DOHH2 (cell line): ENCODE data around the gene SDR42E1.

Experiments used
- H3F3A ChIP-seq: fragments of 200-600 bp; sonication (generic), shearing (Covaris generic); 2 replicates; pipeline ENCODE4 v1.6.0; 2016; ENCODE audit warnings: antibody characterized with exemption, mild to moderate bottlenecking; ENCODE audit not compliant: control insufficient read depth, insufficient read depth
- H3K27ac ChIP-seq: fragments of 200-600 bp; sonication (generic); 2 replicates; pipeline ENCODE4 v1.5.1; 2014; ENCODE audit warnings: low read depth, mild to moderate bottlenecking, low read length, moderate library complexity
- H3K27me3 ChIP-seq: fragments of 200-600 bp; sonication (generic); 2 replicates; pipeline ENCODE4 v1.6.1; 2014; ENCODE audit warnings: mild to moderate bottlenecking, low read length, mixed read lengths; ENCODE audit not compliant: control insufficient read depth
- H3K36me3 ChIP-seq: fragments of 200-600 bp; sonication (generic); 2 replicates; pipeline ENCODE4 v1.6.1; 2014; ENCODE audit warnings: mild to moderate bottlenecking, low read length, moderate library complexity, mixed read lengths; ENCODE audit not compliant: control insufficient read depth
- H3K4me1 ChIP-seq: fragments of 200-600 bp; sonication (generic); 2 replicates; pipeline ENCODE4 v1.6.1; 2014; ENCODE audit warnings: mild to moderate bottlenecking, low read length, mixed read lengths; ENCODE audit not compliant: control insufficient read depth
- H3K4me2 ChIP-seq: fragments of 200-600 bp; sonication (generic); 2 replicates; pipeline ENCODE4 v1.6.0; 2014; ENCODE audit warnings: mild to moderate bottlenecking, low read length, moderate library complexity
- H3K4me3 ChIP-seq: fragments of 200-600 bp; sonication (generic); 2 replicates; pipeline ENCODE4 v1.5.1; 2014; ENCODE audit warnings: mild to moderate bottlenecking, low read length, mixed read lengths
- H3K79me2 ChIP-seq: fragments of 200-600 bp; sonication (generic); 2 replicates; pipeline ENCODE4 v1.6.1; 2014; ENCODE audit warnings: mild to moderate bottlenecking, low read length, mixed read lengths; ENCODE audit not compliant: control insufficient read depth
- H3K9me2 ChIP-seq: fragments of 200-600 bp; sonication (generic); replicated peaks from 2 replicates; pipeline ENCODE4 v1.6.1; 2014; ENCODE audit warnings: mild to moderate bottlenecking, low read length, mixed read lengths; ENCODE audit not compliant: control insufficient read depth
- H3K9me3 ChIP-seq: fragments of 200-600 bp; sonication (generic); 2 replicates; pipeline ENCODE4 v1.6.1; 2014; ENCODE audit warnings: antibody characterized with exemption, low read length, mixed read lengths; ENCODE audit not compliant: control insufficient read depth, insufficient read depth
- H4K20me1 ChIP-seq: fragments of 200-600 bp; sonication (generic); 2 replicates; pipeline ENCODE4 v1.6.0; 2014; ENCODE audit warnings: low read depth, mild to moderate bottlenecking, antibody characterized with exemption, low read length, moderate library complexity; ENCODE audit not compliant: control insufficient read depth, insufficient read depth
- CTCF ChIP-seq: fragments of 200-600 bp; sonication (generic); IDR thresholded peaks from one replicate; pipeline ENCODE4 v1.5.1; 2014; ENCODE audit warnings: antibody characterized with exemption, mild to moderate bottlenecking, low read depth, low read length; ENCODE audit not compliant: poor library complexity, severe bottlenecking
- EZH2phosphoT487 ChIP-seq: fragments of 200-600 bp; sonication (generic); IDR thresholded peaks from 2 replicates; pipeline ENCODE4 v1.6.1; 2017; ENCODE audit warnings: borderline replicate concordance, mild to moderate bottlenecking, antibody characterized with exemption, low read length, moderate library complexity, mixed read lengths

SDR42E1 gene

GRCh38 chr16:82033006-82033405, 21.7 kb upstream of the SDR42E1 start:
- H3K36me3 ChIP-seq = no peaks in the 10 kb centered on the region
- TF ChIP-seq EZH2phosphoT487 (no peak), CTCF (no peak)
- no peaks in the 10 kb centered on the region for H3F3A ChIP-seq
- H3K4me2 ChIP-seq = no peak overlapping the region
- no peaks in the 10 kb centered on the region for H3K9me3 ChIP-seq
- H3K27ac ChIP-seq = no peak overlapping the region
- H4K20me1 ChIP-seq = no peaks in the 10 kb centered on the region
- H3K27me3 ChIP-seq = no peaks in the 10 kb centered on the region
- H3K4me3 ChIP-seq = no peak overlapping the region
- no peaks in the 10 kb centered on the region for H3K79me2 ChIP-seq
- H3K4me1 ChIP-seq = no peaks in the 10 kb centered on the region
- H3K9me2 ChIP-seq = no peaks in the 10 kb centered on the region

GRCh38 chr16:82031116-82032084, 20.1 kb upstream of the SDR42E1 start:
- Histone ChIP-seq H3K36me3 (no peaks in the 10 kb centered on the region), H4K20me1 (no peaks in the 10 kb centered on the region), H3K4me3 (no peak overlapping the region), H3K27me3 (peaks cover 6% of the 10 kb centered on the region), H3F3A (no peaks in the 10 kb centered on the region), H3K4me2 (no peak overlapping the region), H3K4me1 (no peaks in the 10 kb centered on the region), H3K9me2 (no peaks in the 10 kb centered on the region), H3K9me3 (no peaks in the 10 kb centered on the region), H3K27ac (no peak overlapping the region), H3K79me2 (no peaks in the 10 kb centered on the region)
- peak; percentile 13 for TF ChIP-seq CTCF
- no peak for TF ChIP-seq EZH2phosphoT487

- no peaks in the 10 kb centered on the region for H3K9me3 ChIP-seq
- H3K27ac ChIP-seq = no peak overlapping the region
- TF ChIP-seq EZH2phosphoT487 (no peak), CTCF (no peak)
- H3K27me3 ChIP-seq = peaks cover 17% of the 10 kb centered on the region
- no peaks in the 10 kb centered on the region for H4K20me1 ChIP-seq
- no peaks in the 10 kb centered on the region for H3F3A ChIP-seq
- H3K4me2 ChIP-seq = no peak overlapping the region
- no peaks in the 10 kb centered on the region for H3K79me2 ChIP-seq
- H3K4me3 ChIP-seq = no peak overlapping the region
- no peaks in the 10 kb centered on the region for H3K9me2 ChIP-seq
- H3K36me3 ChIP-seq = no peaks in the 10 kb centered on the region
- no peaks in the 10 kb centered on the region for H3K4me1 ChIP-seq
Measured at GRCh38 chr16:82027629-82028064, 16.4 kb upstream of the SDR42E1 start.
